ENCODE measurements around the gene PTGDR.

Gene PTGDR

DNA sequence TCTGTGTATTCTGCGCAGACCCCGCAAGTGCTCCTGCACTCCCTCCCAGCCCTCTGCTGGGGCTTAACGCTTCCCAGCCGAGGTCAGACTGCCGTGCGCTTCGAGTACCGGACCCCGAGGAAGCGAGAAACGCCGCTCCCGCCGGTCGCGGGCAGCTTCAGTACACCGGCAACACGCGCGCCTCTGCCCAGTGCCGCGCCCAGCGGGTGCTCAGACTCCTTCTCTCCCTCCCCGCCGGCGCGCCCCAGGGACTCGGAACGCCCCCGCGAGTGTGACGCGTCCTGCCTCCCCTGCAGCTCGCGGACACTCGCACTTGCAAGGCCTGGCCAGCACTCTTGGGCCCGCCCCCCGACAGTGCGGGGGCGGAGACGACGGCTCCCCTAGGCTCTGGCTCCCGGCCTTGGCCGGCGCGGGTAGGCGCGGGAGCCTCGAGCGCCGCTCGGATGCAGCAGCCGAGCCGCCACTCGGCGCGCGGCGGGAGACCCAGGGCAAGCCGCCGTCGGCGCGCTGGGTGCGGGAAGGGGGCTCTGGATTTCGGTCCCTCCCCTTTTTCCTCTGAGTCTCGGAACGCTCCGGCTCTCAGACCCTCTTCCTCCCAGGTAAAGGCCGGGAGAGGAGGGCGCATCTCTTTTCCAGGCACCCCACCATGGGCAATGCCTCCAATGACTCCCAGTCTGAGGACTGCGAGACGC lies 46.6 kb downstream of the PTGDR start, which contains the start of gene PTGER2:
PTGER2 (plus strand) TSS at position 410 of the 692 bp plus-strand sequence; CDS start at position 647, 237 bp downstream.
- DNase-seq = no peak

DNA sequence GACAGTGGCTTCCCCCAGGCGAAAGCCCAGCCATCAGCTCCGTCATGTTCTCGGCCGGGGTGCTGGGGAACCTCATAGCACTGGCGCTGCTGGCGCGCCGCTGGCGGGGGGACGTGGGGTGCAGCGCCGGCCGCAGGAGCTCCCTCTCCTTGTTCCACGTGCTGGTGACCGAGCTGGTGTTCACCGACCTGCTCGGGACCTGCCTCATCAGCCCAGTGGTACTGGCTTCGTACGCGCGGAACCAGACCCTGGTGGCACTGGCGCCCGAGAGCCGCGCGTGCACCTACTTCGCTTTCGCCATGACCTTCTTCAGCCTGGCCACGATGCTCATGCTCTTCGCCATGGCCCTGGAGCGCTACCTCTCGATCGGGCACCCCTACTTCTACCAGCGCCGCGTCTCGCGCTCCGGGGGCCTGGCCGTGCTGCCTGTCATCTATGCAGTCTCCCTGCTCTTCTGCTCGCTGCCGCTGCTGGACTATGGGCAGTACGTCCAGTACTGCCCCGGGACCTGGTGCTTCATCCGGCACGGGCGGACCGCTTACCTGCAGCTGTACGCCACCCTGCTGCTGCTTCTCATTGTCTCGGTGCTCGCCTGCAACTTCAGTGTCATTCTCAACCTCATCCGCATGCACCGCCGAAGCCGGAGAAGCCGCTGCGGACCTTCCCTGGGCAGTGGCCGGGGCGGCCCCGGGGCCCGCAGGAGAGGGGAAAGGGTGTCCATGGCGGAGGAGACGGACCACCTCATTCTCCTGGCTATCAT lies 47.3 kb downstream of the PTGDR start:
- DNase-seq = no peak

DNA sequence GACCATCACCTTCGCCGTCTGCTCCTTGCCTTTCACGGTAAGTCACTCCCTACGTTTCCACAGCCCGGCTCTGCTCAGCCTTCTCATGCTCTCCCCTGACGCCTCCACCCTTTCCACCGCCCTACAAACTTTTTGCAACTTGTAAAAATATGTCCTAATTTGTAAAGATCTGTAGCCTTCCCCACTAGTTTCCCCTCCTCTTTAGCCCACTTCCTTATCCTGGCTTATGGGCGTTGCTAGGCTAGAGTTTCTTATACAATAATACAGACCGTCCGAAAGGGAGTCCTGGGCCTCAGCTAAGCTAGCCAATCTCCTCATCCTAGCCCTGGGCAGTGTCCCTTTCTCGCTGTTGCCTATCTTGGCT lies 47.8 kb downstream of the PTGDR start:
- DNase-seq = no peak

GRCh38 chr14:52318062-52318461 lies 50.6 kb downstream of the PTGDR start:
- no peak for DNase-seq

- no peak for DNase-seq
Observed at GRCh38 chr14:52318826-52319645, 51.5 kb downstream of the PTGDR start.

DNA sequence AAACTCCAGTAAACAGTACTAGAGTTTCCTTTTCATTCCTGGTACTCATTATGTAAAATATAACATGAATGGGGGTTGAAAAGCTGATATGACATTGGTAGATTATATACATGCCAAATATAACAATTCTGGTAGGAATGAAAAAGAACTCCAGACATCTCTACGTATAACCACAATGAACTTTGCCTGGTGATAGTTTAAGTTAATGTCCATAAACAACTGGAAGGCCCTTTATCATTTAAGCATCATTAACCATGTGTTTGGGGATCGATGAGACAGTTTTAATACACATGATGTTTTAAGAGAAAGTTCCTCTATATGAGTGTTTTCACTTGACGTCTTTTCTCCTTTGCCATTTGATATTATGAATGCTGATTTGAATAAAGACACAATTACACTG lies 52.4 kb downstream of the PTGDR start:
- no peak for DNase-seq

DNA sequence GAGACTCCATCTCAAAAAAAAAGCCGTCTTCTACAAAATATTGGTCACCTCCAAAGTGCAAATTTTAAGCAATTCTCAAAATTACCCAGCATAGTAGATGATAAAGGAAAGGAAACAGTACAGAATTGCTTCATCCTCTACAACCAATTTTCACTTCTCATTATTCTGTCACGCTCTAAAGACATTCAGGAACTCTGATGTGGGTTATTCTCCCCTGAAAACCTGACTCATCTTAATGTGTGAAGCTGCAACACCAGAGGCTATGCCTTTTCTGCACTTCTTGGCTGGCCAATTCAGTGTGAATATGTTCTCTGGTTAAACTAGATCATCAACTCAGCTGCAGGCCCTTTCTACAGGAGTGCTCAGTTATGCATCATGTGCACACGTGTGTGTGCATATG lies 57.6 kb downstream of the PTGDR start:
- no peak for DNase-seq

DNA sequence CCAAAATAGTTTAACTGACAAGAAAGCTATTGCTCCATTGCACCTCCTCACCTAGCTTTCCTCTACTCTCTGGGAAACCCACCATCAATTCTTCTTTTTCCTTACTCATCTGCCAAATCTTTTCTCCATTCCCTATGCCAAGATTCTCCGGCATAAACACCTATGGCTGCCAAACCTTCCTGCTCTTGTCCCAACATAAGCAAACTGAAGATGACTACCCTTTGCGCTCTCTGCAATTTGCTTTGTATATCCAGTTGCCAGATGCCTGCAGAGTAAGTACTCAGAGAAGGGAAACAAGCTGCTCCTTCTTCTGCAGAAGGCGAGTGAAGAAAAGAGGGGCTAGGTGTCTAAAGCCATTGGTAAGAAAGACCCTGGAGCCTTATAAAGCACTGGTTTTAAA lies 58.1 kb downstream of the PTGDR start:
- DNase-seq = no peak
